ENCODE data around the gene MAEA. TPM values are rescaled to one million over a fixed set of nuclear protein-coding genes. Genes with fewer than 3 reads are reported as not detected.

MAEA gene
- total RNA-seq (2014; rRNA removed; shearing (Covaris generic)) = 52.5 and 54.6 TPM in 2 replicates

DNA sequence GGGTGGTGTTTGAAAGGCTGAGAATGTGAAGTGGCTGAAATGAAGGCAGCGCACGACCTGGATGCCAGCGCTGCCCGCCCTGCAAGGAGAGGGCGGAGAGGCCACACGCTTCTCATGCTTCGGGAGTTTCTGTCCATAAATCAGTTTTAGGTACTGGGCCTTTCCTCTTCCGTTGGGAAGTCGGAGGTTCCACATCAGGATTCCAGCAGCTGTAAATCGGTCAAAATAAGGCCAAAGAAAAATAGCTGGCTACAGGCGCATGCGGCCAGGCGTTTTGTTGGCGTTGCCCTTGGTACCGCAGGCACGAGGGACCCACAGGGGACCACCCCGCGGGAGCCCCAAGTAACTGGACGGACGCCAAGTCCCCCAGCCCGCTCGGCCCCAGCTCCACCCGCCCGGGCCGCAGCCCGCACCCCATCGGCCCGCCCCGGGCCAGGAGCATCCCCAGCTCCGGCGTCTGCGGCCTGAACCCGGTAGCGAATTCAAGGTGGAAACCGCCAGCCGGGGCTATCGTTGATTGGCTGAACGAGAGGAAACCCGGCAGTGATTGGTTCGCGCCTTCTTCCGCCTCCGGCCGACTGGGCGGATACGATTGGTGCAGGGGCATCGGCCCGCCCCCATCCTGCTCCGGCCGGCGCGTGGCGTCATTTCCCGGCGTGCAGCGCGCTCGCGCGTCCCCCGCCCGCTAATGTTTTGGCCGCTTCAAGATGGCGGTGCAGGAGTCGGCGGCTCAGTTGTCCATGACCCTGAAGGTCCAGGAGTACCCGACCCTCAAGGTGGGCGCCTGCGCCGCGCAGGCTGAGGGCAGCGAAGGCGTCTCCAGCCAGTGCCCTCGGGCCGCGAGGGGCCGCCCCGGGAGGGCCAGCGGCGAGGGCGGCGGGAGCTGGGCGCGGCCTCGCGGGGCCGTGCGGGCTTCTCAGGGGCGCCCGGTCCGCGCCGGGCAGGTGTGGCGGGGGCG lies at the start of gene MAEA:
TSS of gene MAEA (plus strand) at position 685 of the 958 bp plus-strand sequence. CDS start at position 708, 23 bp downstream.
- peak; percentile 97 for DNase-seq (ENCODE audit: low spot score)
- in situ Hi-C loops (cut with HindIII; ENCODE audit: low sequenced_read_pairs) = no loop called here

DNA sequence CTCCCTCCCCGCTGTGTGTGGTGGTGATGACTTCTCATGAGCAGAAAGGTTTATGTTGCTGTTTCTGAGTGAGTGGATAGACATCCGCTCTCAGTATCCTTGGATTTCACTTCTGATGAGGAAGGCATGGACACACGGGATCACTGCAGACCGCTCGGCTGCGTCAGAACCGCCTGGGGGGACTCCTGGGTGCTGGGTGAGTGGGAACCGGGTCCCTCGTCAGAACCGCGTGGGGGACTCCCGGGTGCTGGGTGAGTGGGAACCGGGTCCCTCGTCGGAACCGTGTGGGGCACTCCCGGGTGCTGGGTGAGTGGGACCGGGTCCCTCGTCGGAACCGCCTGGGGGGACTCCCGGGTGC lies 49.8 kb upstream of the MAEA start:
- DNase-seq (ENCODE audit: low spot score) = no peak
- in situ Hi-C loops (cut with HindIII; ENCODE audit: low sequenced_read_pairs) = loop anchor here (5.0 kb wide), 1 partner anchor 68 kb away; the partner anchor contains the start of gene SPON2

DNA sequence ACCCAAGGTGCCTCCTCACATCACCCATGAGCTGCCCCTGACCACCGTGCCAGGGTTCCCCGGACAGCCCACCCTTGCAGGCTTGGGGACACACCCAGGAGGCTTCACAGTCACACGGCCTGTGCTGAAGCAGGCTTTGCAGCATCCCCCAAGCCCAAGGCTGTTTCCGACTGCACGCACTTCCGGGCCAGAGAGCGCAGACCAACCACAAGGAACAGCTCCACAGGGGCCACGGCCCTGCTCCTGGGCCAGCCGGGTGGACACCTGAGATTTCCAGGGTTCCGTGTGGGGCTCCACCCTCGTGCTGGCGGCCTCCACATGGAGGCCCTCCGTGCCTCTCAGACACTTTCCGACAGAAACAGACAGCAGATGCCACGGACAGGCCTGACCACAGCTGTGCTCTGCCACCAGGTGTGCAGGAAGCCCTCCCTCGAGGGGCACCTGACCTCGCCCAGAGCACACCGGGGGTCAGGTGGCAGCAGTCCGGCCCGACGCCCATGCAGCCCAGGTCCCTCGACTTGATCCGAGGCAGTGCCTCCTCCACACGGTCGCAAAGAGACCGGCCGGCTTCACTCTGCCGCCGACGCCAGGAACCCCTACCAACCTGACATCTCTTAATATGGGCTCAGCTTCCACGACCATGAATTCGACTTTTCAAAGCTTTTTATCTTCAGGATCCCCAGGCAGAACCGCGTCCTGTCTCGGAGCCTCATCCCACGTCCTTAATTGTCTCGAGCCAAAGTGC lies 48.8 kb upstream of the MAEA start:
- DNase-seq (ENCODE audit: low spot score) = no peak
- in situ Hi-C loops (cut with HindIII; ENCODE audit: low sequenced_read_pairs) = loop anchor here (5.0 kb wide), 1 partner anchor 69 kb away; the partner anchor contains the start of gene SPON2

DNA sequence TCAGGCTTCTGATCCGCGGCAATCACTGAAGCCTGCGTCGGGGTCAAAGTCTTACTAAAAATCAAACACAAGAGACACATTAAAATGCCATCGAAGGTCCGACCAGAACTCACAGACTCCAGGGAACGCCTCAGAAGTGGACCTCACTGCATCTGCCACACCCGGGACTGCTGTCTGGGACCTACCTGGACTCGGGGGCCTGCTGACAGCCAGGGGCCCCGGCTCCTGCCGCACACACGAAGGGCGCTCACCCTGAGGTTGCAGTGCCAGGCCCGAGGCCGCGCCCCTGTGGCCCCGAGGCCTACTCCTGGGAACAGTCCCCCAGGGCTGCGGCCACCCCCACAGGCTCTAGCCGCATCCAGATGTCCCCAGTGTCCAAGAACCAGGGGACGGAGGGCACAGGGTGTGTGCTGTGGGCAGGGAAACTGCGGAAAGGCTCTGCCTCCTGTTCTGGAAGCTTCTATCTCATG lies 48.2 kb upstream of the MAEA start:
- no peak for DNase-seq (ENCODE audit: low spot score)
- in situ Hi-C loops (cut with HindIII; ENCODE audit: low sequenced_read_pairs) = loop anchor here (5.0 kb wide), 1 partner anchor 69 kb away; the partner anchor contains the start of gene SPON2

DNA sequence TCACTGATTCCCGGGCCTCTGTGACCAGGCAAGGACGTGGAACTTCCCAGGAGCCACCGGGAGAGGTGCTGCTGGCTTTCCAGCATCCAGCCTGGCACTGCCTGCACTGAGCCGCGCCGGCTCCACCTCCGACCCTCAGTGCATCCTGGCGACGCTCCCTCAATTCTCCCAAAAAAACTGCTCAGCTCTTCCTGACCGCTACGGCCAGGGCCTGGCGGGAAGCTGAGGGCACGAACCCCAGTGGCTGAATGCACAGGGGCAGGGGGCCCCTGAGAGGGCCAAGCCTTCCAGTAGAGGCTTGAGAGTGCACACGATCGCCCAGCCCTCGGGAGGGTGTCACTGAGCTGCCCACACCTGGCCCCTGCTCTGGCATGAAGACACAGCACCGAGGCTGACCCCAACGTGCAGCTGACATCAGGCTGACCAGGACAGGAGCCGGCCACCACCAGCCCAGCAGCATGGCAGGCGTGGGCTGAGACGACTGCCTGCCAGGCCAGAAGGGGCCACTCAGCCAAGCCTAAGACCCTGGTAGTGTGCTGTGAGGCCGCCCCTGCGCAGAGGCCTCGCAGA lies 47.7 kb upstream of the MAEA start:
- DNase-seq (ENCODE audit: low spot score) = peak; percentile 64
- in situ Hi-C loops (cut with HindIII; ENCODE audit: low sequenced_read_pairs) = loop anchor here (5.0 kb wide), 1 partner anchor 70 kb away; the partner anchor contains the start of gene SPON2

DNA sequence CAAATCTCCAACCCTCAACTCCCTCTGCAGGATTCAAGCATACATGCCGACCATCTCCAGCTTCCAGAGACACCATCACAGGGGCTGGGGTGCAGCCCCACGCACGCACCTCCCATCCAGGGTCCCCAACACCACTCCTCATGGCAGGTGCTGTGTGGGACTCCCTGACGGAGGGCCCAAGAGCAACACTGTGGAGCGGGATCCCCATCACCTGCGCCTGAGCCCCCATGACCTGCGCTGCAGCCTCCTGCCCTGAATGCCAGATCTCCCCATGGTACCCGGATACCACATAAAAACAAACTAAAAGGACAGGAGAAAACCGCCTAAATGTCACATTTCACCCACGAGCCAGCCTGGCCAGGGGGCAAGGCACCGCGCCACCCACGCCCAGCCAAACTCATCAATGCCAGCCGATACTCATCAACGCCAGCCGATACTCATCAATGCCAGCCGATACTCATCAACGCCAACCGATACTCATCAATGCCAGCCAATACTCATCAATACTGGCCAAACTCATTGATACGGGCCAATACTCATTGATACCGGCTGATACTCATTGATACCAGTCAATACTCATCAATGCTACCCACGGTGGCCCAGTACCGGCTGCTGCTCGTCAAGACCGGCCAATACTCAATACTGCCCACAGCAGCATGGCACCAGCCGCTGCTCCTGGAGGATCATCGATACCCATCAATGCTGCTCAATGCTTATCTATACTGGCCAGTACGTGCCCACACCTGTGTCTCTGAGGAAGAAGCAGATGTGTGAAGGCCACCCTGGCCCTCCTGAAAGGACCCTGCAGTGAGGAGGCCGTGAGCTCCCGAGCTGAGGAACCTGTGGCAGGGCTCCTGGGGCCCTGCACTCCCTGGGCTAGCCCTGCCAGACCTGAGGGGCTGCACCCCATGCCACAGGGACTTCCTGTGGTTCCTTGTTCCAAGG lies 46.9 kb upstream of the MAEA start:
- no peak for DNase-seq (ENCODE audit: low spot score)
- in situ Hi-C loops (cut with HindIII; ENCODE audit: low sequenced_read_pairs) = loop anchor here (5.0 kb wide), 1 partner anchor 70 kb away; the partner anchor contains the start of gene SPON2

DNA sequence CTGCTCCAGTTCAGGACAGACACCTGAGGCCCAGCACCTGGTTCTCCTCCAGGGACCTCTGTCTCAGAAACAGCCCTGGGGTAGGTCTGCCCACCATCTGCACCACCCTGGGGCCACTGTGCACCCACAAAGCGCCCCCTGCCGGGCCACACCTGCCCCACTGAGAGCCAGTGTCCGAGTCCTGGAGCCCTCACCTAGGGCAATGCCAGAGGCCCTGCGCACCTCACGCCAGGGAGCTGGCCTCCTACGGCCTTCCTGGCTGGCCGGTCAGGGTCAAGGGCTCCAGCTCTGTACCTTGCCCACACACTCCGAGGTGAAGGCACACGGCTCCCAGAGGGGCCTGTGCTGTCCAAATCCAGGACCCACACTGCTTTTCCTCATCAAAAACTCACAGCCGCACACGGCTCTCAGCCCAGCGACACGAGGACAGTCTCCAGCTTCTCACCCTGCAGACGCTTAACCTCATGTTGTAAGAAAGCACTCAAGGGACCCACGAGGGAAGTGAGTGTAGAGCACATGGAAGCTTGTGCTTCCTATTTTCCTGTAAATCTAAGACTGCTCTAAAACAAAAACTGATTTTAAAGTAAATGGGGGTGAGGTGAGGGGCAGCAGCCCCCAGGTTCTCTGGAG lies 46.1 kb upstream of the MAEA start:
- peak; percentile 21 for DNase-seq (ENCODE audit: low spot score)
- in situ Hi-C loops (cut with HindIII; ENCODE audit: low sequenced_read_pairs) = loop anchor here (5.0 kb wide), 1 partner anchor 71 kb away; the partner anchor contains the start of gene SPON2

DNA sequence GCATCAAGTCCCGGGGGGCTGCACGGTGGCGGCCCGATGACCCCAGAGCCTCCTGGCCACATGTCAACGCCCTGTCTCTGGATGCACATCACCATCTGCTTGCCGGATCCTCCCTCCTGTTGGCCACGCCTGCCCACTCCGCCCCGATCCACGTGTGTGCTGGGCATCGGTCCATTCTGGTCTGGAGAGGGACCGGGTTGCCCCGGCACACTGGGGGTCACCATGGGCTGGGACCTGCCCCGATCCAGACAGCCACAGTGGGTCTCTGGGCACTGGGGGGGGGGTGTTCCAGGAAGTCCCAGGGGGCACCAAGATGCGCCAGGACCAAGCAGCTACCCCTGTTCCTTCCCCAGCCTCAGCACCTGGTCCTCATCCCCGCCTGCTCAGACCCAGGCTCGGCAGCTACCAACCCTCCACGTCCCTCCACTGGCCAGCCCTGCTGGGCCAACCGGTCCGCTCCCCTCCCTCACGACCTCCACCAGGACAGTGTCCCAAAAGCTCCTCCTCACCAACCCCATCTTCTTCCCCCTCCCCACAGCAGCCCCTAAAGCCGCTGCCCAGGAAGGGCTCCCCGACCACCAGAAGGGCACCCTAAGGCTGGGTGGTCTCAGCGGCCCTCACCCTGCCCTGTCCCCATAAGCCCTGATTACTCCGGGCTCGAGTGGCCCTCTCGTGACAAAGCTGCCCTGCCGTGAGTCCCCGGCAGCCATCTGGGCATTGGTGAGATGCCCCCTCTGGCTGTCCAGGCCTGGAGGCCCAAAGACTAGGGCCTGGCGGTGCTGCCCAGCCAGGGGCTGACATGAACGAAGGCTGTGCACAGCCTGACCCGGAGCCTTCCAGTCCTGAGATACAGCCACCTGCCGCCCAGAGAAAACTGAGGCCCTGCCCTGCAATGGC lies 45.4 kb upstream of the MAEA start:
- in situ Hi-C loops (cut with HindIII; ENCODE audit: low sequenced_read_pairs) = loop anchor here (5.0 kb wide), 1 partner anchor 72 kb away; the partner anchor contains the start of gene SPON2
- peak; percentile 29 for DNase-seq (ENCODE audit: low spot score)

DNA sequence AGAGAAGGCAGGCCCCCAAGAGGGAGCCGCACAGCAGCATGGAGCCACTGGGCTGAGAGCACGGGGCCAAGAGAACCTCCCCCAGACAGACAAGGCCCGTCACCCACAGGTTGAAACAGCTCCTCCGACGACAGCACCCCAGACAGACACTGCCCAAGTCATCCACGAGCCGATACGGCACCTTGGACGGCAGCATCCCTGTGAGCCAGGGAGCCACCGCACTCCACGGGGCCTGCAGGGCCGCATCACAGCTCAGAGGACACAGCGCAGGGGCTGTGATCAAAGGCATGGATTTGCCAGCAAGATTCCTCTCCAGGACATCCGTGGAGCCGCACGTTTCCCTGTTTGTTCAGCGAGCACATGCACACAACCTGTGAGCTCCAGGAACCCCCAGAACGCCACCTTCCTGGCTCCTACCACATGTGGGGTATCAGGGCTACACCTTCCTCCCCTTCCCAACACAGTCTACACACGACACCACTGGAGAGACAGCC lies 44.7 kb upstream of the MAEA start:
- in situ Hi-C loops (cut with HindIII; ENCODE audit: low sequenced_read_pairs) = loop anchor here (5.0 kb wide), 1 partner anchor 73 kb away; the partner anchor contains the start of gene SPON2
- peak; percentile 21 for DNase-seq (ENCODE audit: low spot score)

DNA sequence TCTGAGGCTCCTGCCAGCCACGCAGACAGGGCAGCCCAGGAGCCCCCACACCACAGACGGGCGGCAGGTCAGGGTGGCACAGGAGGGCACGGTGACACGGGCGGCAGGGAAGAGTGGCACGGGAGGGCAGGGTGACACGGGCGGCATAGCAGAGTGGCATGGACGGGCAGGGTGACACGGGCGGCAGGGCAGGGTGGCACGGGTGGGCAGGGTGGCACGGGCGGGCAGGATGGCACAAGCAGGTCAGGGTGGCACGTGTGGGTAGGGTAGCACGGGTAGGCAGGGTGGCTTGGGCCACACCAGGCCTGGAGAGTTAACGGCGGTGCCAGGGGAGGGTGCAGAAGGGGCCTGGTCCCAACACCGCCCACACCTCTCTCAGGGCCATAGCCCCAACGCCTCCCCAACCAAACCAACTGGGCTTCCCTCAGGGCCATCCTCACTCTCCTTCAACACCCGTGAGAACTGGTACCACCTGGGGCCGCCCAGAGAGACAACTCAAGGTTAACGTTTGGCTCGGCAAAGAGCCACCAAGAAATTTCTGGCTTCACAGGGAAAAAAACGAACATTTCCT lies 44.1 kb upstream of the MAEA start:
- in situ Hi-C loops (cut with HindIII; ENCODE audit: low sequenced_read_pairs) = no loop called here
- DNase-seq (ENCODE audit: low spot score) = no peak

DNA sequence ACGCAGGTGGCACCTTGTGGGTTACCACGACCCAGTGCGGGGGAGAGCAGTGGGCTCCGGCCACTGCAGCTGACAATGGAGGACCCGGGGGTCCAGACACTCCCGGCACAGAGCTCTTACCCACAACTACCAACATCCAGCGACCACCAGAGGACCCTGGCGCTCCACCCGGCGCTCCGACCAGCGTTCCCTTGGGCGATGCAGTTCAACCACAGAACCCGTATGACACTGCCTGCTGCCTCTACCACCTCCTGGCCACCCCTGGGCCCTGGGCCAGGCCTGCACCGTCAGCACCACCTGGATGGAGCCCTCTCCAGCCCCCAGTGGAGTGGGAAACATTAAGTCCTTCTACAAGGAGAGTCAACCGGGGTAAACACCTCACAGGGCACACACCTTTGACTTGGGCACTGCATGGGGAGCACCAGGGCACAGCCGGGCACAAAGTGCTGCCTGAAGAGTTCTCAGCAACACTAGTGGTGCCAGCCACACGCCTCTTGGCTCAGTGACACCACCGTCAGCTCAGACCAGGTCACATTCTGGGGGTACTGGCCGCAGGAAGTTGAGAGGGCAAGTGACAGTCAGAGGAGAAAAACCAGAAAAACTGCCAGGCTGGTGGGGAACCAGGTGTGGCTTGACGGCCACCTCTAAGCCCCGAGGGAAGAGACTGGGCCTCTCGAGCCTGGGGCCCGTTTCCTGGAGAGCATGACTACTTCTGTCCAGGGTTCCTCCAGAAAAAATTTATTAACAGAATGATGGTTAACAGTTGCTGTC lies 43.4 kb upstream of the MAEA start:
- peak; percentile 63 for DNase-seq (ENCODE audit: low spot score)
- in situ Hi-C loops (cut with HindIII; ENCODE audit: low sequenced_read_pairs) = no loop called here

DNA sequence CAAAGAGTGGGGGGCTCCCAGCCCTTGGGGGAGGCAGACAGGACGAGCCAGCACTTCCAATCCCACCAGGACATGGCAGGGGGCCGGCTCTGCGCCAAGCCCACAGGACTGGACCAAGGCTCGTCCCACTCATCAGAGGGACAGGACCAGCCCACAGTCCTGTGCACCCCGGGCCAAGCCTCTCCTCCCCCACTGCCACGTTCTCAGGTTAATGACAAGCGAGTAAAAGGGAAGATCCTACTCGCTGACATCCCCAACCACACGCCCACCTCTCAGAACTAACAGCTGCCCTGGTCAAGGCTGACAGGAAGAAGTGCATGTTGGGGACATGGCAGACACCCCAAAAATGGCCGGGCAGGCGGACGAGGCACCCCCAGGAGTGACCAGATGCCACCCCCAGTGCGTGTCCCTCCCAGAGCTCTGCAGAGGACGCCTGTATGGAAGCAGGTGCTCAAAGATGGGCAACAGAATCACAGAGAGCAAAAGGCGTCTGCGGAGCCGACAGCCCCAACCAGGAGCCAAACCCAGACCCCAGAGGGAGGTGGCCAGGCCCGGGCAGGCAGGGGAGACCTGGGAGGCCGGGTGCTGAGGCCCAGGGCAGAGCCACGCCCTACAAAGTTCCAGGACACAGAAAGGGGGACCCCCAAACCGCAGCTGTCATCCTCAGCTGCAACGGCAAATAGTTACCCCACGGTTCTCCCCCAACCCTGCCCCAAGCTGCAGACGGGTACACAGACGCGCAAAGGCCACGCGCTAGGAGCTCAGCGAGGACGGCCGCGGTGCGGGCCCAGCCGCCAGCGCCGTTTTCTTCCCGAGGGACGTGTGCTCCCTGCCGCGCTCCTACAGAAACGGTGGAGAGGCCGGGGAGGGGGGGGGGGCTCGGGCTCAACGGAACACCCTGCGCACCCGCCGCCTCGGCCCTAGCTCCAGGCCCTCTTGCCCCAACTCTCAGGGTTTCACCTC lies 42.5 kb upstream of the MAEA start:
- in situ Hi-C loops (cut with HindIII; ENCODE audit: low sequenced_read_pairs) = no loop called here

DNA sequence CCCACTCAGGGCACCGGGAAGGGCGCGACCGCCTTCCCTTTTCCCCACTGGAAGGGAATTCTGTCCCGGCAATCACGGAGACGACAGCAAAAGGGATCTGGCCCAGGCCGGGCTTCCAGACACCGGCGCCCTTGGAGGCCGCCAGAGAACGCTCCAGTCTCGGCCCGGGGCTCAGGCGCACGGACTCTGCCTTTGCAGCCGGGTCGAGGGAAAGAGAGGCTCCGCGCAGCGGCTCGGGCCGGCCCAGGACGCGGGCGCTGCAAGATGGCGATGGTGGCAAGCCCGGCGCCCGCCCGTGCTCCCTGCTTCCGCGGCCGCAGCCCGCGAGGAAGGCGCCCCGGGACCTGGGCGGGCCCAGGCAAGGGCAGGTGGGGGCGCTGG lies 41.8 kb upstream of the MAEA start:
- no peak for DNase-seq (ENCODE audit: low spot score)

More for the DNA sequence above, 42.5 kb upstream of the MAEA start:
- DNase-seq (ENCODE audit: low spot score) = no peak

More for the DNA sequence above, 41.8 kb upstream of the MAEA start:
- in situ Hi-C loops (cut with HindIII; ENCODE audit: low sequenced_read_pairs) = no loop called here
